ENCODE data around the gene KLF5.

KLF5 gene

DNA sequence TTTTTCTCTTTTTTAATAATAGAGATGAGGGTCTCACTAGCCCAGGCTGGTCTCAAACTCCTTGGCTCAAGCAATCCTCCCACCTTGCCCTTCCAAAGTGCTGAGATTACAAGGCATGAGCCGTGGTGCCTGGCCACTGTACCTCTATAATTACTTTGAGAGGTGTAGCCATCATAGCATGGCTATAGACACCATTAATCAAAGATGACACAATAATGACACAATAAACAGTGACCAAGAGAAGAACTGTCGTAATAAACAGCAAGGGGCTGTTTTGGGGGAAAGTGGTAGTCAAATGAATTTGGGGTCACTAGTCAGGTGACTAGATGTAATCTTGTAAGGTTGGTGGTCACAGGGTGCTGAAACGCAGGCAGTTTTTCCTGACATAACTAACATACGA is 30.4 kb downstream of the KLF5 start:
- no peaks in the 10 kb centered on the region for H3K4me1 ChIP-seq
- H3K27me3 ChIP-seq, result no peaks in the 10 kb centered on the region
- H3K4me3 ChIP-seq, result no peak overlapping the region
- intact Hi-C loops (cut with DNase I; ENCODE audit: low total_unique reads), result no loop called here
- DNase-seq, result no peak
- no peak overlapping the region for H3K27ac ChIP-seq
- H3K9me3 ChIP-seq, result peaks cover 0 to 10% (median 6%) of the 10 kb centered on the region in 3 donors
- H3K36me3 ChIP-seq, result no peaks in the 10 kb centered on the region
- TF ChIP-seq, protein P1, sequence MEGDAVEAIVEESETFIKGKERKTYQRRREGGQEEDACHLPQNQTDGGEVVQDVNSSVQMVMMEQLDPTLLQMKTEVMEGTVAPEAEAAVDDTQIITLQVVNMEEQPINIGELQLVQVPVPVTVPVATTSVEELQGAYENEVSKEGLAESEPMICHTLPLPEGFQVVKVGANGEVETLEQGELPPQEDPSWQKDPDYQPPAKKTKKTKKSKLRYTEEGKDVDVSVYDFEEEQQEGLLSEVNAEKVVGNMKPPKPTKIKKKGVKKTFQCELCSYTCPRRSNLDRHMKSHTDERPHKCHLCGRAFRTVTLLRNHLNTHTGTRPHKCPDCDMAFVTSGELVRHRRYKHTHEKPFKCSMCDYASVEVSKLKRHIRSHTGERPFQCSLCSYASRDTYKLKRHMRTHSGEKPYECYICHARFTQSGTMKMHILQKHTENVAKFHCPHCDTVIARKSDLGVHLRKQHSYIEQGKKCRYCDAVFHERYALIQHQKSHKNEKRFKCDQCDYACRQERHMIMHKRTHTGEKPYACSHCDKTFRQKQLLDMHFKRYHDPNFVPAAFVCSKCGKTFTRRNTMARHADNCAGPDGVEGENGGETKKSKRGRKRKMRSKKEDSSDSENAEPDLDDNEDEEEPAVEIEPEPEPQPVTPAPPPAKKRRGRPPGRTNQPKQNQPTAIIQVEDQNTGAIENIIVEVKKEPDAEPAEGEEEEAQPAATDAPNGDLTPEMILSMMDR (IDR thresholded peaks at IDR 0.05), result no peak

DNA sequence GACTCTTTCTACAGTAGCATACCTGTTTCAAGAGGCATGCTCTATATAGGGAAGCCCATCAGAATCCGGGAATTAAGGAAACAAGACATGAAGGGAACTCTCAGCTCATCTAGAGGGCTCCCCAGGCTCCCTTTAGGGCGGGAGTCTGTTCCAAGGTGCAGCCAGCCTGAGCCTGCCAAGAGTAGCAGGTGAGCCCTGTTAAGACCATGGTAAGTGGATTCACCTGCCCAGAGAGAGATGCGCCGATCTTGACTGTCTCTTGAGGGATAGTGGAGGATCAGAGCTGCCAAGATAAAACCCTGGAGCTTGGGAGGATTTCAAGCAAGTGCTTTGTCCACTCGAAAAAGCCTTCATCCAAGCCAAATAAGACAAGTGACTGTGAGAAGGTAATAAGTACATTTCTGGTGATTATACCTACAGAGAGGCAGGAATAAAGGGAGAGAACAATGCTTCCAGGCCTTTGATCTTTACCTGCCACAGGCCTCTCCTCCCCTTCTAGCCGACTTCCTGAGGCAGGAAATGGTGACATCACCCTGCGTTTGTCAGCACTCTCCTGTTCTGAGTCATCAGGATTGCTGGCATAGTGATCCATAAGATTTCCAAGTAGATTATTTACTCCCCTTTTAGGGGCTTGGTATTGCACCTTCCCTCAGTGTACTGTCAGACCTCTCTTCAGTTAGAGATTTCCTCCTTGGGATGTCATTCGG is 31.5 kb downstream of the KLF5 start:
- no peaks in the 10 kb centered on the region for H3K27me3 ChIP-seq
- TF ChIP-seq, protein P1 (IDR thresholded peaks at IDR 0.05), result no peak
- no peaks in the 10 kb centered on the region for H3K36me3 ChIP-seq
- no peak for DNase-seq
- no peaks in the 10 kb centered on the region for H3K4me1 ChIP-seq
- intact Hi-C loops (cut with DNase I; ENCODE audit: low total_unique reads), result no loop called here
- peaks cover 0 to 10% (median 6%) of the 10 kb centered on the region in 3 donors for H3K9me3 ChIP-seq
- H3K4me3 ChIP-seq, result no peak overlapping the region
- no peak overlapping the region for H3K27ac ChIP-seq

DNA sequence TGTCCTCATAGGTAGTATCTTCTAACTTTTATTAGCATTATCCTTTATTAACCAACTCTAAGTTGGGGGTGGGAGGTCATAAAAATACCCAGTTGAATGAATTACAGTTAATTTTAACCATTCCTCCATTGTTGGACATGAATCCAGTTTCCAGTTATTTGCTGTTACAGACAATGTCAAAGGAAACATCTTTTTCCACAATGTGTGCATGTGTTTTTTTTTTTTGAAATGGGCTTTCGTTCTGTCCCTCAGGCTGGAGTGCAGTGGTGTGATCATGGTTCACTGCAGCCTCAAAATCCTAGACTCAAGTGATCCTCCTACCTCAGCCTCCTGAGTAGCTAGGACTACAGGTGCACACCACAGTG is 32.0 kb downstream of the KLF5 start:
- TF ChIP-seq, protein P1 (IDR thresholded peaks at IDR 0.05), result no peak
- no peaks in the 10 kb centered on the region for H3K36me3 ChIP-seq
- no peaks in the 10 kb centered on the region for H3K4me1 ChIP-seq
- no peak for DNase-seq
- no peak overlapping the region for H3K4me3 ChIP-seq
- no peaks in the 10 kb centered on the region for H3K27me3 ChIP-seq
- no peak overlapping the region for H3K27ac ChIP-seq
- intact Hi-C loops (cut with DNase I; ENCODE audit: low total_unique reads), result no loop called here
- H3K9me3 ChIP-seq, result peaks cover 0 to 10% (median 6%) of the 10 kb centered on the region in 3 donors

DNA sequence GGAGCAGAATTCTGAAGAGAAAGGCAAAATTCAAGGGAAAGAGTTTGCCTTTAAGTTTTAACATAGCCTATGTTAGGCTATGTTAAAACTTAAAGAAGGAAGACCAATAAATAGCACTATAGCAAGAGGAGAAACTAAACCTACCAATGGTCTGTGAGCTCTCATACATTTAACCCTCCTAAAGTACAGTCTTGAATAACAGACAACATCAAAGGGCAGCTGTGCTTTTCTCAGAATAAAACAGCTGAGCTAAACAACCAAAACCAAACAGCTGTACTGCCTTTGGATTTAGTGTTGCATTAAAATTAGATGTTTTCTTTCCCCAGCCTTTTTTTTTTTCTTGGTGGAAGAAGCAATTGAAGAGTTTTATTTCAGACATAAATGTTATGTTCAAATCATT is 34.0 kb downstream of the KLF5 start:
- Histone ChIP-seq H3K36me3 (no peaks in the 10 kb centered on the region), H3K4me3 (no peak overlapping the region), H3K27me3 (no peaks in the 10 kb centered on the region), H3K27ac (no peak overlapping the region), H3K4me1 (no peaks in the 10 kb centered on the region), H3K9me3 (peaks cover 0 to 7% (median 6%) of the 10 kb centered on the region in 3 donors)
- TF ChIP-seq, protein P1 (IDR thresholded peaks at IDR 0.05), result no peak
- DNase-seq, result no peak
- intact Hi-C loops (cut with DNase I; ENCODE audit: low total_unique reads), result no loop called here

DNA sequence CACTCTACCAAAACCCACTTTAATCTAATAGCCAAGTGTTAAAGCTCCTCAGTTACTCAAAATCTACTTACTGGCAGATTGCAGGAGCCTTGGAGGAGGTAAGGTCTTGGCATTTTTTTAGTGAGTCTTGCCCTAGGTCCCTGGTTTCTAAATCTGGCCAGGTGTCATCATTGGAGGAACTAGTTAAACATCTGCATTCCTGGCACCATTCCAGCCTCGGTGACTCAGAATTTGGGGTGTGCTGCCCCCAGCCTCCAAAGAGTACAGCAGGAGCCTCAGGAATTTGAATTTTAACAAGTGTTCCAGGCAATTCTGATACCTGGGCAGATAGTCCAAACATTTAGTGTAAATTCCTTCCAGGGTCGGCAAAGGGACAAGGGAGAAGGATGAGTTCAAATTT is 37.4 kb downstream of the KLF5 start:
- DNase-seq, result no peak

More for the DNA sequence above, 37.4 kb downstream of the KLF5 start:
- H3K9me3 ChIP-seq, result no peaks in the 10 kb centered on the region
- H3K4me3 ChIP-seq, result no peak overlapping the region
- intact Hi-C loops (cut with DNase I; ENCODE audit: low total_unique reads), result no loop called here
- H3K36me3 ChIP-seq, result no peaks in the 10 kb centered on the region
- no peak overlapping the region for H3K27ac ChIP-seq
- H3K4me1 ChIP-seq, result no peaks in the 10 kb centered on the region
- TF ChIP-seq, protein P1 (IDR thresholded peaks at IDR 0.05), result no peak
- no peaks in the 10 kb centered on the region for H3K27me3 ChIP-seq
